Neural crest cell (in vitro differentiated cells): ENCODE measurements around the gene DNTT. TPM values are rescaled to one million over a fixed set of nuclear protein-coding genes. Genes with fewer than 3 reads are reported as not detected.

Experiments
- DNase-seq: peaks from one replicate; pipeline ENCODE4 v3.0.0; 2021; ENCODE audit warnings: low read depth, mixed read lengths, low spot score
- H3K27ac Mint-ChIP-seq: one replicate; pipeline ENCODE4 v1.8.0; 2021; ENCODE audit warnings: mild to moderate bottlenecking, mixed read lengths; ENCODE audit not compliant: unreplicated experiment
- H3K27me3 Mint-ChIP-seq: 2 replicates; pipeline ENCODE4 v1.8.0; 2021; ENCODE audit warnings: low read depth, mild to moderate bottlenecking, mixed read lengths
- H3K36me3 Mint-ChIP-seq: 2 replicates; pipeline ENCODE4 v1.8.0; 2021; ENCODE audit warnings: low read depth, mild to moderate bottlenecking, mixed read lengths
- H3K4me1 Mint-ChIP-seq: 2 replicates; pipeline ENCODE4 v1.8.0; 2021; ENCODE audit warnings: mixed read lengths
- H3K4me3 Mint-ChIP-seq: one replicate; pipeline ENCODE4 v1.8.0; 2021; ENCODE audit warnings: mild to moderate bottlenecking, mixed read lengths
- H3K9me3 Mint-ChIP-seq: 2 replicates; pipeline ENCODE4 v1.8.0; 2021; ENCODE audit warnings: mixed read lengths
- CTCF ChIP-seq: fragments of 200-600 bp; sonication (generic); conservative IDR thresholded peaks from 2 replicates; pipeline ENCODE4 v1.5.0; 2021; ENCODE audit warnings: antibody characterized with exemption, mild to moderate bottlenecking
- total RNA-seq: library from RNA; stranded (reverse); gene quantifications from 2 replicates; pipeline ENCODE4 v1.2.1, GENCODE V29; 2021

Gene DNTT
- total RNA-seq, 1 donor from 2014 or later: not detected

- Mint-ChIP-seq H3K4me1 (peaks cover 5% of the 10 kb centered on the region), H3K36me3 (no peaks in the 10 kb centered on the region), H3K4me3 (no peak overlapping the region), H3K27me3 (peaks cover 3% of the 10 kb centered on the region), H3K27ac (no peak overlapping the region), H3K9me3 (no peaks in the 10 kb centered on the region)
- peak; percentile 80 for TF ChIP-seq CTCF
- peak; percentile 33 for DNase-seq
Observed at GRCh38 chr10:96334616-96335526, 30.6 kb downstream of the DNTT start.

- no peaks in the 10 kb centered on the region for H3K36me3 Mint-ChIP-seq
- H3K4me1 Mint-ChIP-seq: peaks cover 17% of the 10 kb centered on the region
- no peaks in the 10 kb centered on the region for H3K9me3 Mint-ChIP-seq
- no peak for DNase-seq
- TF ChIP-seq CTCF: no peak
- H3K27me3 Mint-ChIP-seq: peaks cover 3% of the 10 kb centered on the region
- H3K27ac Mint-ChIP-seq: no peak overlapping the region
- H3K4me3 Mint-ChIP-seq: no peak overlapping the region
Observed at GRCh38 chr10:96337106-96337505, 32.9 kb downstream of the DNTT start.

- Mint-ChIP-seq H3K4me3 (no peak overlapping the region), H3K27ac (no peak overlapping the region), H3K9me3 (no peaks in the 10 kb centered on the region), H3K27me3 (peaks cover 3% of the 10 kb centered on the region), H3K36me3 (no peaks in the 10 kb centered on the region), H3K4me1 (peaks cover 17% of the 10 kb centered on the region)
- no peak for TF ChIP-seq CTCF
- no peak for DNase-seq
Observed at GRCh38 chr10:96338279-96338925, 34.2 kb downstream of the DNTT start.

GRCh38 chr10:96339383-96339782 is 35.1 kb downstream of the DNTT start:
- Mint-ChIP-seq H3K27ac (no peak overlapping the region), H3K4me3 (no peak overlapping the region), H3K9me3 (no peaks in the 10 kb centered on the region), H3K4me1 (peaks cover 17% of the 10 kb centered on the region), H3K27me3 (no peaks in the 10 kb centered on the region), H3K36me3 (no peaks in the 10 kb centered on the region)
- DNase-seq: no peak
- no peak for TF ChIP-seq CTCF

GRCh38 chr10:96339956-96340904 is 36.0 kb downstream of the DNTT start:
- Mint-ChIP-seq H3K36me3 (peaks cover 3% of the 10 kb centered on the region), H3K9me3 (peaks cover 4% of the 10 kb centered on the region), H3K4me3 (no peak overlapping the region), H3K27me3 (no peaks in the 10 kb centered on the region), H3K27ac (no peak overlapping the region), H3K4me1 (peaks cover 17% of the 10 kb centered on the region)
- DNase-seq: peak; percentile 62
- peak; percentile 87 for TF ChIP-seq CTCF
